ENCODE measurements around the gene DGKZ.

GRCh38 chr11:46327829-46328228 lies 19.4 kb upstream of the DGKZ start:
- TF ChIP-seq CTCF (IDR thresholded peaks at IDR 0.05) (no peak), POLR2AphosphoS5 (IDR thresholded peaks at IDR 0.05; ENCODE audit: insufficient read depth in 1 of 2, low read depth in 1 of 2) (no peak), POLR2A (IDR thresholded peaks at IDR 0.05) (no peak)

All from vagina (tissue), 2 donors.